SK-N-MC (cell line): ENCODE data around the gene IL36G.

ENCODE experiments used
- EZH2 ChIP-seq: fragments of 200-600 bp; sonication (generic); IDR thresholded peaks from one replicate; pipeline ENCODE4 v1.6.1; 2017; ENCODE audit warnings: antibody characterized with exemption
- FOXP2 ChIP-seq: optimal IDR thresholded peaks from 2 replicates; pipeline ENCODE3; 2011; ENCODE audit warnings: mild to moderate bottlenecking, moderate library complexity; ENCODE audit not compliant: insufficient read depth; ENCODE audit errors: extremely low read length, control extremely low read depth
- POLR2AphosphoS5 ChIP-seq: IDR thresholded peaks from 2 replicates; pipeline ENCODE4 v1.6.1; 2012; ENCODE audit warnings: mild to moderate bottlenecking, low read depth, low read length, borderline replicate concordance

DNA sequence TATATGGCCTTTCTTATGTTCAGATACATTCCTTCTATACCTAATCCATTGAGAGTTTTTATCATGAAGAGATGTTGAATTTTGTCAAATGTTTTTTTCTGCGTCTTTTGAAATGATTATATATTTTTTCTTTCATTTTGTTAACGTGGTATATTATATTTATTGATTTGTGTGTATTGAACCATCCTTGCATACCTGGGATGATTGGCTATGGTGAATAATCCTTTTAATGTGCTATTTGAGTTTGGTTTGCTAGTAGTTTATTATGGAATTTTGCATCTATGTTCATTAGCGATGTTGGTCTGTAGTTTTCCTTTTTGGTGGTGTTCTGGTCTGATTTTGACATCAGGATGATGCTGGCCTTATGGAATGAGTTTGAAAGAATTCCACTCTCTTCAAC, 11.8 kb downstream of the IL36G start:
- TF ChIP-seq POLR2AphosphoS5 (no peak), EZH2 (no peak), FOXP2 (no peak)
